Endothelial cell of umbilical vein (primary cell): ENCODE data around the gene CTTNBP2NL.

Source experiments
- POLR2A ChIP-seq: IDR thresholded peaks from 2 replicates; pipeline ENCODE4 v1.6.1; 2012; ENCODE audit warnings: low read depth, mild to moderate bottlenecking, control low read depth, low read length
- POLR2AphosphoS5 ChIP-seq: IDR thresholded peaks from 2 replicates; pipeline ENCODE4 v1.6.1; 2012; ENCODE audit warnings: low read depth, mild to moderate bottlenecking, control low read depth, low read length, moderate library complexity; ENCODE audit not compliant: insufficient read depth
- TF ChIP-seq, protein P1 (sequence below), 2 donors: IDR thresholded peaks; 1 replicate in 1 of 2; 2 replicates in 1 of 2; pipeline ENCODE4 v1.5.1; 2011; ENCODE audit warnings: low read length in 2 of 2, mild to moderate bottlenecking in 2 of 2, moderate library complexity in 2 of 2, control low read depth in 1 of 2, inconsistent platforms in 1 of 2, low read depth in 1 of 2; ENCODE audit not compliant: insufficient read depth in 1 of 2; ENCODE audit errors: extremely low read depth in 1 of 2

DNA sequence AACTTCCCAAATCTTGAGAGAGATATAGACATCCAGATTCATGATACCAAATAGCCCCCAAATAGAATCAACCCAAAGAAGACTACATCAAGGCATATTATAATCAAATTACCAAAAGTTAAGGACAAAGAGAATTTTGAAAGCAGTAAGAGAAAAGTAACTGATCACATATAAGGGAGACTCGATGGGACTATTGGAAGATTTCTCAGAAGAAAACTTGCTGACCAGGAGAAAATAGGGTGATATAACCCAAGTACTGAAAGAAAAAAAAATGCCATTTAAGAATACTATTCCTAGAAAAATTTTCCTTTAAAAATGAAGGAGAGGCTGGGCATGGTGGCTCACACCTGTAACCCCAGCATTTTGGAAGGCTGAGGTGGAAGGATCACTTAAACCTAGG lies 82.3 kb downstream of the CTTNBP2NL start:
- TF ChIP-seq, protein P1, sequence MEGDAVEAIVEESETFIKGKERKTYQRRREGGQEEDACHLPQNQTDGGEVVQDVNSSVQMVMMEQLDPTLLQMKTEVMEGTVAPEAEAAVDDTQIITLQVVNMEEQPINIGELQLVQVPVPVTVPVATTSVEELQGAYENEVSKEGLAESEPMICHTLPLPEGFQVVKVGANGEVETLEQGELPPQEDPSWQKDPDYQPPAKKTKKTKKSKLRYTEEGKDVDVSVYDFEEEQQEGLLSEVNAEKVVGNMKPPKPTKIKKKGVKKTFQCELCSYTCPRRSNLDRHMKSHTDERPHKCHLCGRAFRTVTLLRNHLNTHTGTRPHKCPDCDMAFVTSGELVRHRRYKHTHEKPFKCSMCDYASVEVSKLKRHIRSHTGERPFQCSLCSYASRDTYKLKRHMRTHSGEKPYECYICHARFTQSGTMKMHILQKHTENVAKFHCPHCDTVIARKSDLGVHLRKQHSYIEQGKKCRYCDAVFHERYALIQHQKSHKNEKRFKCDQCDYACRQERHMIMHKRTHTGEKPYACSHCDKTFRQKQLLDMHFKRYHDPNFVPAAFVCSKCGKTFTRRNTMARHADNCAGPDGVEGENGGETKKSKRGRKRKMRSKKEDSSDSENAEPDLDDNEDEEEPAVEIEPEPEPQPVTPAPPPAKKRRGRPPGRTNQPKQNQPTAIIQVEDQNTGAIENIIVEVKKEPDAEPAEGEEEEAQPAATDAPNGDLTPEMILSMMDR (IDR thresholded peaks at IDR 0.05; ENCODE audit: extremely low read depth in 1 of 2, insufficient read depth in 1 of 2, low read depth in 1 of 2, low read length in 2 of 2), result no peak
- no peak for TF ChIP-seq POLR2A
- no peak for TF ChIP-seq POLR2AphosphoS5
